Stimulated activated CD8-positive, alpha-beta memory T cell treated with anti-CD3 and anti-CD28 coated beads, Interleukin-15, amount 100 ng/mL, for 48 hours (primary cell): ENCODE measurements around the gene NMS.
"Not testable (repeated sequence)": the region's sequence is repeated elsewhere in the genome, so short reads cannot be mapped to it uniquely, and the experiment has no call there.

Source experiments
- DNase-seq, 2 donors: peaks; one replicate each; pipeline ENCODE4 v3.0.0-alpha.2; 2020; ENCODE audit warnings: low read depth in 2 of 2

The NMS gene, protein sequence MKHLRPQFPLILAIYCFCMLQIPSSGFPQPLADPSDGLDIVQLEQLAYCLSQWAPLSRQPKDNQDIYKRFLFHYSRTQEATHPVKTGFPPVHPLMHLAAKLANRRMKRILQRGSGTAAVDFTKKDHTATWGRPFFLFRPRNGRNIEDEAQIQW

DNA sequence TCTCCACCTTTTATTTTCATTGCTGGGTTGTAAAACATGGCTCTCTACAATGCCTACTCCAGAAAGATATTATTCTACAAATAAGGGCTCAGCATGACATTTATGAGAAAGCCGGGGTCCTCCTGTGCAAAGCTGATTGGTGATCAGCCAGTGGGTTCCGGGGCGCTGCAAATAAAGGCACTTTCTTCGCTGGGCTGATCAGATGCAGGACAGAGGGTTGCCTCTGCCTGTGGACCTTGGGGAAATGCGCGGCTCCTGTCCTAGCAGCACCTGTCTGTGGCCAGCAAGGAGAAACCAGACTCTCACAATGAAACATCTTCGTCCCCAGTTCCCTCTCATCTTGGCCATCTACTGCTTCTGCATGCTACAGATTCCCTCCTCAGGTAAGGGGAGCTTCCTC lies at the start of gene NMS:
Gene NMS (plus strand): TSS at position 301 of the 400 bp plus-strand sequence. CDS start 7 bp downstream, at position 308.
- DNase-seq, result no peak

DNA sequence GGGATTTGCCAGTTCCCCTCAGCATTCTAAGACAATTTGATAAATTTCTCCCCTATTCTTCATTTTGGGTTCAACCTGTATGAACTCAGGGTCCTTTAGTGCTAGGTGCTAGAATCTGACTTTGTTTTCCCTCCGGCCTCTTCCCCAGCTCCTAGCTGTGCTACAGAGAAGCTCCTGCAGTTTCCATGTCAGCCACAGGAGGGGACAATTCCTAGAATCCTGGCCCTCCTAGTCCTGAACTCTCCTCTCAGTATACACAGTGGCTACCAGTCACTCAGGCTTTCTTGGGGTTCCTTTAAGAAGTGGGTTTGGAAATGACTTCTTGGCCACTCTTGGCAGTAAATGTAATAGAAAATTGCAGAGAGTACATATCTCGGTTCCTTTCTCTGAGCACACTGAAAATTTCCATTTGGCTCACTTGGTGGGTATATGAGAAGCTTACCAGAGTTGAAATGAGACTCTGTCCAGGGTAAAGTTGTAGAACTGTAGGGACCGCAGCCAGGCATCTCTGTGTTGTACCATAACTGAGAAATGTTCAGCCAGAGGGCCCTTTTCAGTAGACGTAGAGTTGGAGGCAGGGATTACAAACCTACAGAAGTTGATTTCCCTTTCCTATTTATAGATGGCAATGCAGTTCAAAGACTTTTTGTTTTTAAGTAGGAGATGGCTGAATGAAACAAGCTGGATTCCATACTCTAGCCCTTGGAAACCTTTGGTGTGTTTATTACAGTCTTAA lies 47.8 kb upstream of the NMS start:
- no peak for DNase-seq

DNA sequence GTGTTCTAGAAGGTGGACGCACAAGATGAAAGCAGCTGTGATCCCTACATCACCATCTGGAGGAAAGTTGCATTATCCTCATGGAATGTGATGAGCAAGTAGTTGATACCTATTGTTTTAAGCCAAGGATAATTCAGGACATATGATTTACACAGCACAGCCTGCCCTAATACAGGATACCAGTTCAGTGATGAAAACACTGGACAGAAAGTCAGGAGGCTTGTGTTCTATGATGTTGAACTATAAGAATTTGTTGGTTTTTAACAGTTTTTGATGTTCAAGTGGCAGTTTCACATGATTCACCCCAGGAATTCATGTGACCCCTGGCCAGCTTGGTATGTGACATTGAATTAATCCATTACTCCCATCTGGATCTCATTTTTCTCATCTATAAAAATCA lies 46.7 kb upstream of the NMS start:
- DNase-seq, result no peak

DNA sequence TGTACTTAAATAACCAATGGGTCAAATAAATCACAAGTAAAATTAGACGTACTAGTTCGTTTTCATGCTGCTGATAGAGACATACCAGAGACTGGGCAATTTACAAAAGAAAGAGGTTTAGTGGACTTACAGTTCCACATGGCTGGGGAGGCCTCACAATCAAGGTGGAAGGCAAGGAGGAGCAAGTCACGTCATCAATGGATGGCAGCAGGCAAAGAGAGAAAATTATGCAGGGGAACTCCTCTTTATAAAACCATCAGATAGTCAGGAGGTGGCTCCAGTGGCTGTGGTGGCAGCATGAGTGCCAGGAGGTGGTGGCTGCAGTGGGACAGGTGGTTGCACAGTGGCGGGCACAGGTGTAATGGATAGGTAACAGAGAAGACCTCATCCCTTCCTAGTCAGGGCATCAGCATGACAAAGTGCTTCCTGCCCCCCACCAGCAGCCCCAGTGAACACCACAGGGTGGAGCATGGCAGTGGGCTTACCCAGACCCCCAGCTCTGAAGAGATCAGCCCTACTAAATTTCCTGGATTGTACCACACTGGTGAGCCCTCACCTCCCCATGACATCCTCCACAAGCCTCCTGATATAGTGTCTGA lies 45.9 kb upstream of the NMS start:
- no peak for DNase-seq

DNA sequence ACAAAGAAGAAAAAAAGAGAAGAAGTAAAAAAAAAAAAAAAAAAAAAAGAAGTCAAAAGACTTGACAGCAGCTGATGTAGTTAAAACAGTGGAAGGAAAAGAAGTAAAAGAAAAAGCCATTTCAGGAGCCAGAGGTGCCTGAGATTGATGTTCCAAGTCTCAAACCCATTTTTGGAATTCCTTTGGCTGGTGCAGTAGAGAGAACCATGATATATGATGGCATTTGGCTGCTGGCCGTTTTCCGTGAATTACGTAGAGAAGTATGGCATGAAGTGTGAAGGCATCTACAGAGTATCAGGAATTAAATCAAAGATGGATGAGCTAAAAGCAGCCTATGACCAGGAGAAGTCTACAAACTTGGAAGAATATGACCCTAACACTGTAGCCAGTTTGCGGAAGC lies 45.2 kb upstream of the NMS start:
- DNase-seq, result no peak

DNA sequence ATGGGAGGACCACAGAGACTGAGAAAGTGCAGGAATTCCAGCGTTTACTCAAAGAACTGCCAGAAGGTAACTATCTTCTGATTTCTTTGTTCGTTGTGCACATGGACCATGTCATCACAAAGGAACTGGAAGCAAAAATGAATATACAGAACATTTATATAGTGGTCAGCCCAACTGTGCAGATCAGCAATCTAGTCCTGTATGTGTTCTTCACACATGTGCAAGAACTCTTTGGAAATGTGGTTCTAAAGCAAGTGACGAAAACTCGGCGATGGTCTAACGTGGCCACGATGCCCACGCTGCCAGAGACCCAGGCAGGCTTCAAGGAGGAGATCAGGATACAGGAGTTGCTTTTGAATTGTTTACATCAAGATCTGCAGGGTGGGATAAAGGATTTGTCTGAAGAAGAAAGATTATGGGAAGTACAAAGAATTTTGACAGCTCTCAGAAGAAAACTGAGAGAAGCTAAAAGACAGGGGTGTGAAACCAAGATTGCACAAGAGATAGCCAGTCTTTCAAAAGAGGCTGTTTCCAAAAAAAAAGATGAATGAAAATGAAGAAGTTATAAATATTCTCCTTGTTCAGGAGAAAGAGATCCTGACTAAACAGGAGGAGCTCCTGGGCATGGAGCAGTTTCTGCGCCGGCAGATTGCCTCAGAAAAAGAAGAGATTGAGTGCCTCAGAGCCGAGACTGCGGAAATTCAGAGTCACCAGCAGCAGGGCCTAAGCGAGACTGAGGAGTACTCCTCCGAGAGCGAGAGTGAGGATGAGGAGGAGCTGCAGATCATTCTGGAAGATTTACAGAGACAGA lies 44.5 kb upstream of the NMS start:
- no peak for DNase-seq

DNA sequence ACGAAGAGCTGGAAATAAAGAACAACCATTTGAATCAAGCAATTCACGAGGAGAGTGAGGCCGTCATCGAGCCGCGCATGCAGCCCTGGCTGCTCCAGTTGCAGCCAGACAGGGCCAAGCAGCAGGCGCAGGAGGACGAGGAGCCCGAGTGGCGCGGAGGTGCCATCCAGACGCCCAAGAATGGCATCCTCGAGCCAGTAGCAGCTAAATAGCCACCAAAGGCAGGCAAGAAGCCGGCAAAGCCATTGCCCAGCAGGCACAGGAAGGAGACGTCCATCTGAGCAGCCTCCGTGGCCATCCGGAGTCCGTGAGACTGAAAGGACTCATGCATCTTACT lies 43.9 kb upstream of the NMS start:
- DNase-seq, result no peak

DNA sequence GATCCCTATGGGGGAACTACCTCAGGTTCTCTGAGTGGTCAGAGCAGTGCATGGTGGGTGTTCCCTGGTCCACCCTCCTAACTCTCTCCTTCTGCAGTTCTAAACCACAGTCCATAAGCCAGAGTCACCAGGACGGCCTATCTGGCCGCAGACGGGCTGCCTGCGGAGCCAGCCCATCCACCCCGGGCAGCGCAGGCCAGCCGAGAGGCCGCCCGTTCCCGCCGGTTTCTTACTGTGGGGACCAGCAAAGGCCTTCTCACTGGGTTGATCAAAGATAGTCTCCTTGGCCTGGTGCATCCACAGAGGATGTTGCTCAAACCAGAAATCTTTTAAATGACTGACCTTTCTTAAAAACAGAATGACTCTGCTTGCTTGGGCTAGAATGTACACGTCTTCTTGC lies 43.2 kb upstream of the NMS start:
- DNase-seq, result no peak

DNA sequence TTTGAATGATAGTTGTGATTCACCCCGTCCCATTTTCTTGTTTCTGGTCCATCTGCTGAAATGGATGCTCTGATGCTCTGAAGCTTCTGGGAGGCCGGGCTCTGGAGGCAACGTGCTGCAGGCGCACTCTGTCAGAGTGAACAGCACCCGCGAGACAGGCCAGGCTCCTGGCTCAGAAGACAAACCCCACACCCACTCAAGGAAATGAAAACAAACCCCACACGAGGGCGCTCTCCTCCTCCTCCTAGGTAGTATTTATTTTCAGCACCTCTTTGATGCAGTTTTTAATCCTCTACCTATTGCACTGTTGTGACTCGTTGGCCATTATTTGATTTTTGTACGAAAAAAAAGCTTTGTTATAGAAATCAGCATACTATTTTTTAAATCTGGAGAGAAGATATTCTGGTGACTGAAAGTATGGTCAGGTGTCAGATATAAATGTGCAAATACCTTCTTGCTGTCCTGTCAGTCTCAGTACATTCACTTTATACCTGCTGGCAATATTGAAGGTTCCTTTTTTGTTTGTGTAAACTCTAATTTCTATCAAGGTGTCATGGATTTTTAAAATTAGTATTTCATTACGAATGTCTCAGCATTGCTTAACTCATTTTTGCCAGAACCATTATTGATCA lies 42.5 kb upstream of the NMS start:
- DNase-seq, result peak; percentile 28 to 32

DNA sequence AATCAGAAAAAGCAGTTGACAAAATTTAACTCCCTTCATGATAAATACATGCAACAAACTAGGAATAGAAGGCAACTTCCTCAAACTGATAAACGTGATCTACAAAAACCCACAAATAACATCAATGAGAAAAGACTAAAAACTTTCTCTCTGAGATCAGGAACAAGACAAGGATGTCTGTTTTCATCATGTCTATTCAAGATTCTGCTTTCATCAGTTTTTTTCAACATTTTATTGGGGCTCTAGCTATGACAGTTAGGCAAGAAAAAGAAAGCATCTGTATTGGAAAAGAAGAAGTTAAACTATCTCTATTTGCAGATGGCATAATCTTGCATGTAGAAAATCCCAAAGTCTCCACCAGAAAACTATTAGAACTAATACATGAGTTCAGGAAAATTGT lies 40.6 kb upstream of the NMS start:
- no peak for DNase-seq

DNA sequence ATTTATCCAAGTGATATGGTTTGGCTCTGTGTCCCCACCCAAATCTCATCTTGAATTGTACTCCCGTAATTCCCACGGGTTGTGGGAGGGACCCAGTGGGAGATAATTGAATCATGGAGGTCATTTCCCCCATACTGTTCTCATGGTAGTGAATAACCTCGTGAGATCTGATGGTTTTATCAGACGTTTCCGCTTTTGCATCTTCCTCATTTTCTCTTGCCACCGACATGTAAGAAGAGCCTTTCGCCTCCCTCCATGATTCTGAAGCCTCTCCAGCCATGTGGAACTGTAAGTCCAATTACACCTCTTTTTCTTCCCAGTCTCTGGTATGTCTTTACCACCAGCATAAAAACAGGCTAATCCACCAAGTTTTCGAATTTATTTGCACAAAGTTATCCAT lies 32.5 kb upstream of the NMS start:
- no peak for DNase-seq

DNA sequence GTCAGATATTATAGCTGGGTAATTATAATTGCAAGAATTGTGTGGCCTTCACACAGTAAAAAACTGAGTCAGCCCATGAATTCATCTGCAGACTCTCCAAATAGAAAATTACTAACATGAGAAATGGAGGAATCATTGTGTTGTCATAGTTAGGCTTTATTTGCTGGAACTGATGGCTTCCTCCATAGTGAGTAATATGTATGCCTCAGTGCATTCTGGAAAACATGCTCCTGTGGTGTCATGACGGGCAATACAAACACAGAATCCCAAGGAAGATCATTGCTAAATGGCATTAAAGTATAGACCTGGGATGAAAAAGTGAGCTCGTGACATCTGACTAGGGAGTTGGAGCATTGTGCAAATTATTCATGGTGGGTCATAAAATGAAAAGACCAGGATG lies 23.6 kb upstream of the NMS start:
- no peak for DNase-seq

DNA sequence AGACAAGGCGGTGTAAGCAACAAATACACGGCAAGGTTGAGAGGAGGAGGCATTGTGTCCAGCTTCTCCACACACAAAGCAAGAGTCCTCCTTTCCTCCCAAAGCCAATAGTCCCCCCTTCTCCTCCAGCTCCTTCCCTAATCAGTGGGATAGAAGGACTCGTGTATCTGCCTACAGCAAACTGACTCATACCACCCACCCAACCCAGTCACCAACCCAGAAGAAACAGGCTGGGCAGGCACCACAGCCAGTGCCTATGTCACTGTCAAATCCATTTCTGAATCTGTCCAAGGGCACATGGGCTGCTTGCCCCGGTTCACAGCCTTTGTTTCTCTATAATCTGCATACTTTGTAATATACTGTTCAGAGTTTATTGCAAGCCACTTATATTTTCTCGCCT lies 19.2 kb upstream of the NMS start:
- DNase-seq, result no peak

DNA sequence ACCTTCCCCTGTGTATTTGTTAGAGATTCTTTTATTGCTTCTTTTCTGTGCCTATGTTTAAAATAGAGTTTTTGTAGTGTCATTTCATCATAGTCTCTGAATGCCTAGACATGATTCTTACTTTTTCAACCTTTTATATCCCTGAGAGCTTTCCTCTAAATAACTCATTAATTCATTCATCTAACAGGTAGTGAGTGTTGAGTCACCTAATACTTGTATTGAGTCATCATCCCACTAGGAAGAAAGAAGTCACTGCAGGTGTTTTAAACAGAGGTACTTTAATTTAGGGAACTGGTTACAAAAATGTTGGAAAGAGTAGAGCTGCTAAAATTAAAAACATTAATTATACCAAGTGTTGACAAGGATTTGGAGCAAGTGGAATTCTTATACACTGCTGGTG lies 18.5 kb upstream of the NMS start:
- DNase-seq, result no peak

DNA sequence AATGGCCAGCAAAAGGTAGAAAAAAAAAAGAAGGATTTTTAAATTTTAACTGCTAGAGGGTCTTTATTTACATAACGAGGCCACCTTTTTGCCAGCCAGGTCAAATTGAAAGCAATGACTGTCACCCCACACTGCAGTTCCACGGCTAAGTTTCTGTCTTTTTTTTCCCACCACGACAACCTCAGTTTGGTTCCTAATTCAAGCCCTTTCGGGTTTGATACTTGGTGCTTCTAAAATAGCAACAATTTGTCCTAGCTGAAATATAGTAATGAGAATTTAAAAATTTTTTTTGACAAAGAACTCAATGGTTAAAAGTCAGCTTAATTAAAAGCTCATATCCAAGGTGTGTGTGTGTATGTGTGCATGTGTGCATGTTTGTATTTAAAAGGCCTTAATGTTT lies 16.4 kb upstream of the NMS start:
- no peak for DNase-seq

DNA sequence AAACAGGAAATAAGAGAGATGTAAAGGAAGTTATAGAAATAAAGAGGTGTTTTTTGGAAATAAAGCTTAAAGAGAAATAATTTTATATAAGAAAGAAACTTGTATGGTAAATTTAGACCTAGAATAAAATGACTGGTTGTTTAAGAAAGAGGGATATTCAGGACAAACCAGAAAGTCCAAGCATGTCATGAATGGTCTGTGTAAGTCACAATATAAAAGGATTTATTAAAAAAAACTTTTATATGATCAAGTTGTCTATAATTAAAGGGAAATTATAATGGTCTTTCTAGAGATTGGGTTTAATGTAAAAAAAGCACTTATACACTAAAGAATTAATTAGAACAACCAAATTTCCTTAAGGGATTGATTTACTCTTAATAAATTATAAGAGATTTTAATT lies 13.9 kb upstream of the NMS start:
- not testable (repeated sequence) for DNase-seq

DNA sequence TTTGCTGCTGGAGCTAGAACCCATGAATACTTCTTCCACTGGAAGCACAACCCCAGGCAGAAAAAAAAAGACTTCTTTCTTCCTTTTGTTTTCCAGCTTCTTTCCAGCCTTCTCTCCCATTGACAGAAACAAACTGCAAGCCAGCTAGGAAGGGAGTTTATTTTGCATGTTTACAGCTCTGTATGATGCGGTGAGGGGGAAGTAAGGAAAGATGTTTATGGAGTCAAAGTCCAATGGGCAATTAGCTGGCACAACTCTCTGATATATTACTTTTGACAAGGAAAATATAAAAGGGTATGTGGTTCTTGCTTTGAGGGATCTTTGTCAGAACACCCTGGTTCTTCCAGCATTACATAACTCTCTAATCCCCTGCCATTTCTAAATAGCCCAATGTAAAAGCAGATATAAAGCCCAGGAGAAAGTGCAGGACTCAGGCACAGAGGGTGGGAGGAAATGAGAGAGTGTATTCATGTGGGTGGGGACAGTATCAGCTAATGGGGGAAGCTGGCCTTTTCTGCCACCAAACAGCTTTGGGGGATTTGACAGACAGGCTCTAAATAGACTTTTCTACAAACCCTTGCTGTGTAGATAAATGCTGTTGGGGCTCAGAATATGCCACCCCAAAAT lies 9.3 kb upstream of the NMS start:
- DNase-seq, result no peak

DNA sequence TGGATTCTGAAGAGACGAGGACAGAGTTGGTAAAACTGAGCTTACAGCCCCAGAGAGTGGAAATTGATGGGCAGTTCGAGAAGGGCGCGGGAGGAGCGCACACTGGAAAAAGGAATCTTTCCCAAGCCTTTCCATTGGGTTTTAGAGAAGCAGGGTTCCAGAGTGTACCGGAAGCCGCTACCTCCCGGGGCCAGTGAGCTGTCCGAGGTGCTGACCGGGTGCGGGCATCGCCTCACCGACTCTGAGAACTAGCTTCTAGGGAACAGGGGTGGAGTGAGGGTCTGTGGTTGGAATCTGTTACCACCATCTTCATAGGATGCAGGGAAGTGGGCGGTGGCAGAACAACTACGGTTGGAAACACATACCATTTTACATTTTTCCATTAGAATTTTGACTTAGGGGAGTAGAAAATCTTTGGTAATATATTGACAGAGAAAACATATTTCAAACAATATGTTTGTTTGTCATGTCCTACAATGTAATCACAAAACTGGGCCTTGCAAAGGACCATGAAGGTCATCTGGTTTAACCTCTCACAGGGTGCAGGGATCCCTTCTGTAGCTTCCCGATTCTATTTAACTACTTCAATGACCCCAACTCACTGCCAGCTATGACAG lies 724 bp downstream of the NMS start:
- DNase-seq, result no peak

DNA sequence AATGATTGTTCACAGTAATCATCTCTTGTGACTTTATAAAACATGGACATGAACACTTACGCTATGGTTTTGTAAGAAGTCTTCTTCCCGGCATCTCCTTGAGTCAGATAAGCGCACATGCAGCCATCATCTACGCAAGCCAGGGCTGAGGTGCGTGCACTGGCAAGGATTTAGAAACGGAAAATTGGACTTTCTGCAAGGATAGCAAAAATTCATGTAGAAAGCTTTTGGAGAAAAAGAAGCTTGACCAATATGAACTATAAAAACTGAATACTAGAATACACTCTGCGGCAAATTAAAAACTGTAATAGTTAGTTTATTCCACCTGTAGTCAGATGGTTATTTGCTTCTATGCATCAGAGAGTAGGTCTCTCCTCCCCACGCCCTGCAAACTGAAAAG lies 6.3 kb downstream of the NMS start:
- no peak for DNase-seq

DNA sequence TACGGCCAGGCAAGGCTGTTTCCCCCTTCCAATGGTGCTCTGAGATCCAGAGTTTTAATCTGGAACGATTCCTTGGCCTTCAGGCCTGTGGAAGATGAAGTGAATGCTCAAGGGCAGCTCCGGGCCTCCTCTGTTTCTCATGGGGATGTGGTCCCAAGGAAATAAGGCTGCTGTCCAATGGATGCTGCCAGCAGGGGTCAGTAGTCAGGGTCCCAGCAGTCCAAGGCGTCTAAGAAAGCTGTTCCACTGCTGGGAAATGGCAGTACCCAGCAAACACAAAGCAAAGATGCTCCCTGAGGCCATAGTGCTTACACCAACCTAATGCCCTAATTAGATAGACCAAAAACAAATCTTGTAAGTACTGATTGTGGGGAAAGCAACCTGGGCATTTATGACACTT lies 12.5 kb downstream of the NMS start:
- no peak for DNase-seq

DNA sequence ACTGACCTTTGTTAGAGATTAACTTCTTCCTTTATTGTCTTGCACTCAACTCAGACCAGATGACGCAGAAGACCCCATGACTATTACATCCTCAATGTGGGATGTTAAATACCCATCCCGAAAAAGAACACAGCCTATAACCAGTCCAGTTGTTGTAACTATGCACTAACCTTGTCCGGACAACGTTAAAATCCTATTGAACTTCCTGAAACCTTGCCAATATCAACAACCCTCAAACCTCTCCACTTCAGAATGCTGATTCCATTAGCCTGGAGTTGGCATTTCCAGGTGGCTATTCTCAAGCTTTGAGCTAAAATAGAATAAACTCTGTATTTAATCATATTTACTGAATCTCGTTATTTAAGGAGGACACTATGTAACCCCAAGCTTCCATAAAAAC lies 13.6 kb downstream of the NMS start:
- DNase-seq, result no peak
